ENCODE results near the gene PTPRO. TPM values are rescaled to one million over a fixed set of nuclear protein-coding genes. Genes with fewer than 3 reads are reported as not detected.

Gene PTPRO
- total RNA-seq, 2 experiments from 2014 or later, result 0.47 to 0.63 TPM

GRCh38 chr12:15592934-15593333 is 270.6 kb downstream of the PTPRO start:
- no peak overlapping the region for H3K4me3 Mint-ChIP-seq
- H3K9me3 Mint-ChIP-seq, result no peaks in the 10 kb centered on the region
- TF ChIP-seq CTCF (IDR thresholded peaks at IDR 0.05), result no peak
- ChIA-PET CTCF (interaction anchor here (1.4 to 14.2 kb wide), 3 partner anchors 62 to 263 kb away, joined by 3 to 510 read pairs (median 93); no protein-coding TSS in a partner anchor), POLR2A (no interaction called here)
- no peak for ATAC-seq
- intact Hi-C loops (cut with micrococcal nuclease), result loop anchor here (5.0 kb wide), 1 partner anchor 194 kb away; the partner anchor contains the start of gene EPS8
- H3K27me3 Mint-ChIP-seq, result no peaks in the 10 kb centered on the region
- no peaks in the 10 kb centered on the region for H3K36me3 Mint-ChIP-seq (ENCODE audit: low read depth)
- no peak overlapping the region for H3K27ac Mint-ChIP-seq
- peaks cover 10% of the 10 kb centered on the region for H3K4me1 Mint-ChIP-seq (ENCODE audit: low read depth)
- no peak for DNase-seq

GRCh38 chr12:15596174-15596573 is 273.9 kb downstream of the PTPRO start:
- CTCF ChIA-PET, result interaction anchor here (1.0 kb wide), 2 partner anchors 61 to 63 kb away, joined by 3 read pairs; no protein-coding TSS in a partner anchor
- Mint-ChIP-seq H3K9me3 (no peaks in the 10 kb centered on the region), H3K27ac (no peak overlapping the region), H3K4me3 (no peak overlapping the region), H3K36me3 (ENCODE audit: low read depth) (no peaks in the 10 kb centered on the region), H3K27me3 (no peaks in the 10 kb centered on the region), H3K4me1 (ENCODE audit: low read depth) (no peaks in the 10 kb centered on the region)
- POLR2A ChIA-PET, result no interaction called here
- DNase-seq (no peak), ATAC-seq (no peak)
- intact Hi-C loops (cut with micrococcal nuclease), result no loop called here
- no peak for TF ChIP-seq CTCF (IDR thresholded peaks at IDR 0.05)

GRCh38 chr12:15597125-15597830 is 275.0 kb downstream of the PTPRO start:
- no peaks in the 10 kb centered on the region for H3K27me3 Mint-ChIP-seq
- no peak overlapping the region for H3K4me3 Mint-ChIP-seq
- H3K9me3 Mint-ChIP-seq, result no peaks in the 10 kb centered on the region
- H3K27ac Mint-ChIP-seq, result no peak overlapping the region
- no peaks in the 10 kb centered on the region for H3K36me3 Mint-ChIP-seq (ENCODE audit: low read depth)
- CTCF ChIA-PET, result interaction anchor here (0.8 to 1.4 kb wide), 4 partner anchors 12 to 261 kb away, joined by 3 to 5 read pairs (median 4); no protein-coding TSS in a partner anchor
- intact Hi-C loops (cut with micrococcal nuclease), result no loop called here
- ATAC-seq, result no peak
- POLR2A ChIA-PET, result interaction anchor here (0.6 kb wide), 1 partner anchor 554 kb away, joined by 4 read pairs; no protein-coding TSS in a partner anchor
- no peaks in the 10 kb centered on the region for H3K4me1 Mint-ChIP-seq (ENCODE audit: low read depth)
- DNase-seq, result no peak
- no peak for TF ChIP-seq CTCF (IDR thresholded peaks at IDR 0.05)

- ATAC-seq (no peak), DNase-seq (no peak)
- ChIA-PET CTCF (interaction anchor here (1.2 to 1.6 kb wide), 2 partner anchors 9 to 14 kb away, joined by 3 to 6 read pairs; no protein-coding TSS in a partner anchor), POLR2A (no interaction called here)
- no peaks in the 10 kb centered on the region for H3K27me3 Mint-ChIP-seq
- no peaks in the 10 kb centered on the region for H3K36me3 Mint-ChIP-seq (ENCODE audit: low read depth)
- no peaks in the 10 kb centered on the region for H3K4me1 Mint-ChIP-seq (ENCODE audit: low read depth)
- intact Hi-C loops (cut with micrococcal nuclease), result no loop called here
- no peaks in the 10 kb centered on the region for H3K9me3 Mint-ChIP-seq
- TF ChIP-seq CTCF (IDR thresholded peaks at IDR 0.05), result no peak
- H3K4me3 Mint-ChIP-seq, result no peak overlapping the region
- no peak overlapping the region for H3K27ac Mint-ChIP-seq
Measured at GRCh38 chr12:15599266-15600037, 277.1 kb downstream of the PTPRO start.

Measured in activated CD8-positive, alpha-beta T cell treated with anti-CD3 and anti-CD28 coated beads for 36 hours (primary cell).